Measurements from ENCODE around the gene KIAA1210.

The KIAA1210 gene

DNA sequence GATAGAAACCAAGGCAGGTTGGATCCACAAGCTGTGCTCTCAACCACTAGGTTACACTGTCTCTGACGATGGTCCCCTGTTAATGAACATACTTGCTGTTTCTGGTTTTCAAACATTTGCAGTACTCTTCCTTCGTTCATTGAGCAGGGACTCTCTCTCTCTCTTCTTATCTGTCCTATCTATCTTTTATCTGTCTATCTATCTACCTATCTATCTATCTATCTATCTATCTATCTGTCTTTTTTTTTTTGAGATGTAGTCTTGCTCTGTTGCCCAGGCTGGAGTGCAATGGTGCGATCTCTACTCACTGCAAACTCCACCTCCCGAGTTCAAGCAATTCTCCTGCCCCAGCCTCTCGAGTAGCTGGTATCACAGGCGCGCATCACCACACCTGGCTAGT is 64.2 kb downstream of the KIAA1210 start:
- DNase-seq (ENCODE audit: low read depth), result no peak
- TF ChIP-seq, protein P1, sequence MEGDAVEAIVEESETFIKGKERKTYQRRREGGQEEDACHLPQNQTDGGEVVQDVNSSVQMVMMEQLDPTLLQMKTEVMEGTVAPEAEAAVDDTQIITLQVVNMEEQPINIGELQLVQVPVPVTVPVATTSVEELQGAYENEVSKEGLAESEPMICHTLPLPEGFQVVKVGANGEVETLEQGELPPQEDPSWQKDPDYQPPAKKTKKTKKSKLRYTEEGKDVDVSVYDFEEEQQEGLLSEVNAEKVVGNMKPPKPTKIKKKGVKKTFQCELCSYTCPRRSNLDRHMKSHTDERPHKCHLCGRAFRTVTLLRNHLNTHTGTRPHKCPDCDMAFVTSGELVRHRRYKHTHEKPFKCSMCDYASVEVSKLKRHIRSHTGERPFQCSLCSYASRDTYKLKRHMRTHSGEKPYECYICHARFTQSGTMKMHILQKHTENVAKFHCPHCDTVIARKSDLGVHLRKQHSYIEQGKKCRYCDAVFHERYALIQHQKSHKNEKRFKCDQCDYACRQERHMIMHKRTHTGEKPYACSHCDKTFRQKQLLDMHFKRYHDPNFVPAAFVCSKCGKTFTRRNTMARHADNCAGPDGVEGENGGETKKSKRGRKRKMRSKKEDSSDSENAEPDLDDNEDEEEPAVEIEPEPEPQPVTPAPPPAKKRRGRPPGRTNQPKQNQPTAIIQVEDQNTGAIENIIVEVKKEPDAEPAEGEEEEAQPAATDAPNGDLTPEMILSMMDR (IDR thresholded peaks at IDR 0.05; ENCODE audit: control insufficient read depth, insufficient read depth, low read depth, low read length, missing control alignments), result no peak
- no peak overlapping the region for H3K4me3 ChIP-seq (ENCODE audit: control insufficient read depth, low read depth, low read length)

DNA sequence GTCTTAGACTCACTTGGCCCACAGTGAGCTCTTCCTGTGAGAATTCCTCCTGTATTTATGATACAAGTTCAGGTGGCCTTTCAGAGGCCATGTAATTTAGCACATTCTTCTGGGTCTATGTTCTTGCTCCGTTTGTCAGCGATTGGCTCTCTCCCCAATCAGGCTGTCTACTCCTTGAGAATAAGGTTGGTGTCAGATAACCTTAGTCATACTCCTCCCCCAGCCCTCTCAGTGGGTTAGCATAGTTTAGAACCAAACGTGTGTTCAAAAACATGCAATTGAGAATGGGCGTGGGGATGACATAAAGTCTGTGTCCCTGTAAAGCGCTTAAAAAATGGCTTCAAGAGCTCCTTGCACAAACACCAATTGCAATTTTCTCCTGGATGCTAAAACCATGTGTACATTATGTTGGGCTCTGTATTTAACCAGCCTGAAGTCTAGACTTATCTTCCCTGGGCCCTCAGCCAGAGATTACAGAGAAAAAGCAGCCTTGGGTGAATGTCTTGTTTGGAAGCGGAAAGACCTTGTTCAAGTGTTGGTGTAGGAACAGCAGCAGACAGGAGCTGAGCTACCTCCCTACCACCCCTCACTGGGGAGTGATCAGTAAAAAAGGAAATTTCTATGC is 64.8 kb downstream of the KIAA1210 start:
- TF ChIP-seq, protein P1 (IDR thresholded peaks at IDR 0.05; ENCODE audit: control insufficient read depth, insufficient read depth, low read depth, low read length, missing control alignments), result no peak
- DNase-seq (ENCODE audit: low read depth), result no peak
- no peak overlapping the region for H3K4me3 ChIP-seq (ENCODE audit: control insufficient read depth, low read depth, low read length)

DNA sequence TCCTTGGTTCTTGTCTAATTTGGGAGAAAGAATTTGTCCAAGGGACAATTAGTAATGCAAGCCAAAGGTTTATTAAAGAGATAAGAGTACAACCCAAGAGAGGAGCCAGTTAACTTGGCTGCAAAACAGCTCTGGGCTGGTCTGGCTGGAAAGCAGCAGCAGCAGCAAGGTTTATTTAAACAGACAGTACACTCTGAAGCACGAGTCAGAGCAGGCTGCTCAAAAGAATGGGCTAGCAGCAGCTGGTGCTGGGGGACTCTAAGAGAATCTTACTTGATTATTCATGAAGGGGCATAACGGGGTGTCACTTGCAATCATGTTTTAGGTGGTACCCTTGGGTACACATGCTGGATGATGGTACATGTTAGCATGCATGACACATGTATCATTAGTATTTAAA is 71.9 kb downstream of the KIAA1210 start:
- DNase-seq (ENCODE audit: low read depth), result no peak
- H3K4me3 ChIP-seq (ENCODE audit: control insufficient read depth, low read depth, low read length), result no peak overlapping the region

DNA sequence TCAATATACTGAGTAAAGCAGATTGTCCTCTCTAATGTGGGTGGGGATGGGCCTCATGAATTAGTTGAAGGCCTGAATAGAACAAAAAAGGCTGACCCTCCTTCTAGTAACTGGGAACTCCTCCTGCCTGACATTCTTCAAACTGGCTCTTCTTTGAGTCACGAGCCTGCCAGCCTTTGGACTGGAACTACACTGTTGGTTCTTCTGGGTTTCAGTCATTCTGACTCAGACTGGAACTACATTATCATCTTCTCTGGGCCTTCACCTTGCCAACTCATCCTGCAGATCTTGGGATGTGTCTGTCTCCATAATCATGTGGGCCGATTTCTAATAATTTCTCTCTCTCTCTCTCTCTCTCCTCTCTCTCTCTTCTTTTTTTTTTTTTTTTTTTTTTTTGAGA is 81.7 kb downstream of the KIAA1210 start:
- DNase-seq (ENCODE audit: low read depth), result no peak
- TF ChIP-seq, protein P1 (IDR thresholded peaks at IDR 0.05; ENCODE audit: control insufficient read depth, insufficient read depth, low read depth, low read length, missing control alignments), result no peak
- no peak overlapping the region for H3K4me3 ChIP-seq (ENCODE audit: control insufficient read depth, low read depth, low read length)

More for the DNA sequence above, 71.9 kb downstream of the KIAA1210 start:
- TF ChIP-seq, protein P1 (IDR thresholded peaks at IDR 0.05; ENCODE audit: control insufficient read depth, insufficient read depth, low read depth, low read length, missing control alignments), result no peak

DNA sequence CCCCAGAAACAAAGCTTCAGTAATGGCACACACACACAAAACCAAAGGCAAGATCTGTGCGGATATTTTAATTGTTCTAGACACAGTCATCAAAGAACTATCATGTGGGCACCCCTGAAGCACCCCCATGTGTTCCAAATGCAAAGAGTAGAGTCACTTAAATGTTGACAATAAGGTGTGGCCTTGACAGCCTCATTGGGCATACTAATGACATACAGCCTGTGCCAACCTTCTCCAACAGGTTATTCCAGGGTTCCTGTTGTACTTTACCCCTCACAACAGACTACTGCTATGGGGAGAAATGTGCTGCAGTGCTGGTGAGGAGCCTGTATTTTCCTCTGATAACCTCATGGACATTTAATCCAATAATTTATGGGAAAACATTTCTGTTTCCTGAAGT is 84.6 kb downstream of the KIAA1210 start:
- TF ChIP-seq, protein P1 (IDR thresholded peaks at IDR 0.05; ENCODE audit: control insufficient read depth, insufficient read depth, low read depth, low read length, missing control alignments), result no peak
- no peak overlapping the region for H3K4me3 ChIP-seq (ENCODE audit: control insufficient read depth, low read depth, low read length)
- DNase-seq (ENCODE audit: low read depth), result no peak

DNA sequence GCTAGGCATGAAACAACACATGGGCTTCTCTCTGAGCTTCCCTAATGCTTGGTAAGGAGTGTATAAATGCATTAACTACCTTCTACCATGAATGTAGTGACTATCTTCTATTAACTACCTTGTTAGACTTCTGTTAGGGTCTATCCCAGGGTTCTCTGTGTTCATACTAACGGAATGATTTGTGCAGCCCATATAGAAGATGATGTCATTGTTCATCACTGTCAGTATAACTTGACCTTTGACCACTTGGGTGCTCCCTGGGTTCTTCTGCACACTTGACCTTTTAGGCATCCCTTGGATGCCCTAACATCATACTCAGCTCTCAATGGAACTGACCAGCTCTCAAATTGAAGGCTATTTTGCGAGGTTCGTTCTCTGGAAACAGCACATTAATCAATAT is 85.6 kb downstream of the KIAA1210 start:
- DNase-seq (ENCODE audit: low read depth), result no peak
- TF ChIP-seq, protein P1 (IDR thresholded peaks at IDR 0.05; ENCODE audit: control insufficient read depth, insufficient read depth, low read depth, low read length, missing control alignments), result no peak
- no peak overlapping the region for H3K4me3 ChIP-seq (ENCODE audit: control insufficient read depth, low read depth, low read length)

All from AG09309 (cell line).